Suprapubic skin (tissue), 4 donors: ENCODE data around the gene FITM1. TPM values are rescaled to one million over a fixed set of nuclear protein-coding genes. Genes with fewer than 3 reads are reported as not detected.

ENCODE experiments used
- DNase-seq, 2 donors: peaks; one replicate each; pipeline ENCODE4 v3.0.0-alpha.2; 2019; ENCODE audit warnings: low spot score in 2 of 2
- H3K27ac ChIP-seq: fragments of 200-600 bp; sonication (generic); one replicate; pipeline ENCODE4 v1.5.1; 2019
- H3K27me3 ChIP-seq: fragments of 200-600 bp; sonication (generic); one replicate; pipeline ENCODE4 v1.5.1; 2019
- H3K36me3 ChIP-seq: fragments of 200-600 bp; sonication (generic); one replicate; pipeline ENCODE4 v1.5.1; 2019
- H3K4me1 ChIP-seq: fragments of 200-600 bp; sonication (generic); one replicate; pipeline ENCODE4 v1.5.1; 2019
- H3K4me3 ChIP-seq: fragments of 200-600 bp; sonication (generic); one replicate; pipeline ENCODE4 v1.5.1; 2019; ENCODE audit warnings: mild to moderate bottlenecking
- H3K9me3 ChIP-seq: fragments of 200-600 bp; sonication (generic); one replicate; pipeline ENCODE4 v1.5.1; 2019
- CTCF ChIP-seq, 2 donors: fragments of 200-600 bp in 1 of 2; fragments of 450-650 bp in 1 of 2; sonication (generic) in 1 of 2; IDR thresholded peaks; one replicate each; pipeline ENCODE4 v1.5.1; 2016 to 2019; ENCODE audit warnings: antibody characterized with exemption in 2 of 2, mild to moderate bottlenecking in 1 of 2, moderate library complexity in 1 of 2
- EP300 ChIP-seq: sonication (generic); formaldehyde crosslinking; IDR thresholded peaks from one replicate; pipeline ENCODE4 v1.6.1; 2017; ENCODE audit warnings: antibody characterized with exemption
- POLR2A ChIP-seq, 2 donors: fragments of 450-650 bp; IDR thresholded peaks; one replicate each; pipeline ENCODE4 v1.6.1; 2017; ENCODE audit warnings: antibody characterized with exemption in 2 of 2, mild to moderate bottlenecking in 2 of 2, moderate library complexity in 2 of 2
- POLR2AphosphoS5 ChIP-seq, 3 donors: sonication (generic); formaldehyde crosslinking; IDR thresholded peaks; one replicate each; pipeline ENCODE4 v1.6.1; 2017; ENCODE audit warnings: antibody characterized with exemption in 3 of 3
- WGBS: methylation state at CpG from one replicate; pipeline ENCODE4 v1.1.5; 2018; 5-methylcytosine and 5-hydroxymethylcytosine counted together
- total RNA-seq, 4 donors: library from RNA; depleted of rRNA; stranded (reverse); fragments of >200 nt; gene quantifications; one replicate each; pipeline ENCODE4 v1.1.0, GENCODE V29; 2016

The FITM1 gene
- total RNA-seq, 4 donors from 2014 or later, result 1.7 to 3.4 (median 2.3) TPM; not detected in 1

- Histone ChIP-seq H3K36me3 (peaks cover 28% of the 10 kb centered on the region), H3K4me3 (no peak overlapping the region), H3K9me3 (no peaks in the 10 kb centered on the region), H3K4me1 (peaks cover 54% of the 10 kb centered on the region), H3K27ac (no peak overlapping the region), H3K27me3 (no peaks in the 10 kb centered on the region)
- TF ChIP-seq POLR2AphosphoS5 (IDR thresholded peaks at IDR 0.05) (no peak), EP300 (no peak), CTCF (IDR thresholded peaks at IDR 0.05) (no peak), POLR2A (IDR thresholded peaks at IDR 0.05) (no peak)
- 81% methylated on average over 13 of the region's 13 CpGs for WGBS
- DNase-seq, result no peak
These were observed 8.2 kb downstream of the FITM1 start for GRCh38 chr14:24138396-24139271.

- Histone ChIP-seq H3K36me3 (peaks cover 32% of the 10 kb centered on the region), H3K4me3 (peak overlapping the region; percentile 76), H3K27ac (no peak overlapping the region), H3K9me3 (no peaks in the 10 kb centered on the region), H3K4me1 (peaks cover 54% of the 10 kb centered on the region), H3K27me3 (no peaks in the 10 kb centered on the region)
- DNase-seq, result no peak
- 86% methylated on average over 9 of the region's 9 CpGs for WGBS
- no peak for TF ChIP-seq EP300
These were observed 8.9 kb downstream of the FITM1 start for GRCh38 chr14:24139272-24139934.

GRCh38 chr14:24141097-24141880, 10.8 kb downstream of the FITM1 start, which contains the start of gene EMC9:
TSS of gene EMC9 (minus strand) at chr14:24141591. CDS start at chr14:24141304, 287 bp downstream.
- peak; percentile 100 for DNase-seq
- Histone ChIP-seq H3K27ac (peak within 1 kb of the TSS; percentile 89), H3K9me3 (no peaks in the 10 kb centered on the region), H3K4me3 (peak within 1 kb of the TSS; percentile 76), H3K4me1 (peaks cover 61% of the 10 kb centered on the region), H3K27me3 (no peaks in the 10 kb centered on the region), H3K36me3 (peaks cover 32% of the 10 kb centered on the region)
- TF ChIP-seq POLR2AphosphoS5 (IDR thresholded peaks at IDR 0.05), result peak in 2 of 3 donors; percentile 9 to 45
- TF ChIP-seq EP300, result no peak
- TF ChIP-seq POLR2A (IDR thresholded peaks at IDR 0.05), result no peak
- peak; percentile 54 to 78 for TF ChIP-seq CTCF (IDR thresholded peaks at IDR 0.05)
- 0% methylated on average over 40 of the region's 65 CpGs for WGBS

GRCh38 chr14:24143511-24143910, 13.1 kb downstream of the FITM1 start:
- DNase-seq, result no peak
- Histone ChIP-seq H3K36me3 (peaks cover 21% of the 10 kb centered on the region), H3K27ac (no peak overlapping the region), H3K27me3 (no peaks in the 10 kb centered on the region), H3K4me1 (peaks cover 52% of the 10 kb centered on the region), H3K9me3 (no peaks in the 10 kb centered on the region), H3K4me3 (no peak overlapping the region)
- TF ChIP-seq EP300 (no peak), CTCF (IDR thresholded peaks at IDR 0.05) (no peak), POLR2A (IDR thresholded peaks at IDR 0.05) (no peak)
- WGBS, result 67% methylated on average over 2 of the region's 2 CpGs

- TF ChIP-seq EP300 (no peak), POLR2AphosphoS5 (IDR thresholded peaks at IDR 0.05) (no peak), CTCF (IDR thresholded peaks at IDR 0.05) (no peak)
- Histone ChIP-seq H3K9me3 (no peaks in the 10 kb centered on the region), H3K27ac (no peak overlapping the region), H3K4me1 (peaks cover 54% of the 10 kb centered on the region), H3K36me3 (peaks cover 12% of the 10 kb centered on the region), H3K27me3 (no peaks in the 10 kb centered on the region), H3K4me3 (no peak overlapping the region)
- 96% methylated on average over 1 of the region's 1 CpG for WGBS
- no peak for DNase-seq
These were observed 14.0 kb downstream of the FITM1 start for GRCh38 chr14:24144451-24144850.
